ENCODE results near the gene KIRREL1. TPM values are rescaled to one million over a fixed set of nuclear protein-coding genes. Genes with fewer than 3 reads are reported as not detected.

KIRREL1 gene
- polyA plus RNA-seq, 1 donor (not counting 4 experiments of a cell fraction or from before 2014, with no cell fraction given): 19.7 TPM

- peak; percentile 84 for FAIRE-seq
- Histone ChIP-seq H3K27ac (ENCODE audit: control insufficient read depth, insufficient read depth, low read length) (no peak overlapping the region), H3K9ac (ENCODE audit: control insufficient read depth, extremely low read depth, insufficient read depth, low read length) (no peak overlapping the region), H3K4me2 (ENCODE audit: control insufficient read depth, extremely low read depth, insufficient read depth, low read depth, low read length) (peak overlapping the region; percentile 2), H3K9me1 (ENCODE audit: control insufficient read depth, extremely low read depth, insufficient read depth, low read length) (no peaks in the 10 kb centered on the region), H3K36me3 (ENCODE audit: control insufficient read depth in 2 of 2, extremely low read depth in 1 of 2, insufficient read depth in 2 of 2, low read length in 2 of 2) (peaks cover 10 to 11% of the 10 kb centered on the region in 2 experiments), H4K20me1 (ENCODE audit: control insufficient read depth, extremely low read depth, insufficient read depth, low read length) (no peaks in the 10 kb centered on the region), H3K4me1 (ENCODE audit: control insufficient read depth, extremely low read depth, insufficient read depth, low read length) (peaks cover 57% of the 10 kb centered on the region), H3K9me3 (ENCODE audit: control insufficient read depth, low read depth, low read length) (no peaks in the 10 kb centered on the region), H2AFZ (ENCODE audit: control insufficient read depth, low read length) (no peak overlapping the region), H3K79me2 (ENCODE audit: control insufficient read depth, insufficient read depth, low read length) (peaks cover 98% of the 10 kb centered on the region), H3K27me3 (ENCODE audit: control insufficient read depth, extremely low read depth, insufficient read depth, low read length) (no peaks in the 10 kb centered on the region), H3K4me3 (ENCODE audit: control insufficient read depth in 2 of 3, extremely low read depth in 1 of 3, insufficient read depth in 2 of 3, low read depth in 1 of 3, low read length in 3 of 3) (no peak overlapping the region)
- dilution Hi-C loops (cut with MboI; ENCODE audit: extremely low pct_ligation_motif_present, low sequenced_read_pairs): no loop called here
- no peak for DNase-seq (ENCODE audit: low read depth, low spot score)
- TF ChIP-seq EZH2 (IDR thresholded peaks at IDR 0.05; ENCODE audit: low read length): no peak
- TF ChIP-seq, protein P1, sequence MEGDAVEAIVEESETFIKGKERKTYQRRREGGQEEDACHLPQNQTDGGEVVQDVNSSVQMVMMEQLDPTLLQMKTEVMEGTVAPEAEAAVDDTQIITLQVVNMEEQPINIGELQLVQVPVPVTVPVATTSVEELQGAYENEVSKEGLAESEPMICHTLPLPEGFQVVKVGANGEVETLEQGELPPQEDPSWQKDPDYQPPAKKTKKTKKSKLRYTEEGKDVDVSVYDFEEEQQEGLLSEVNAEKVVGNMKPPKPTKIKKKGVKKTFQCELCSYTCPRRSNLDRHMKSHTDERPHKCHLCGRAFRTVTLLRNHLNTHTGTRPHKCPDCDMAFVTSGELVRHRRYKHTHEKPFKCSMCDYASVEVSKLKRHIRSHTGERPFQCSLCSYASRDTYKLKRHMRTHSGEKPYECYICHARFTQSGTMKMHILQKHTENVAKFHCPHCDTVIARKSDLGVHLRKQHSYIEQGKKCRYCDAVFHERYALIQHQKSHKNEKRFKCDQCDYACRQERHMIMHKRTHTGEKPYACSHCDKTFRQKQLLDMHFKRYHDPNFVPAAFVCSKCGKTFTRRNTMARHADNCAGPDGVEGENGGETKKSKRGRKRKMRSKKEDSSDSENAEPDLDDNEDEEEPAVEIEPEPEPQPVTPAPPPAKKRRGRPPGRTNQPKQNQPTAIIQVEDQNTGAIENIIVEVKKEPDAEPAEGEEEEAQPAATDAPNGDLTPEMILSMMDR (optimal IDR thresholded peaks at IDR 0.05 in 1 of 3, IDR thresholded peaks at IDR 0.05 in 1 of 3, conservative IDR thresholded peaks at IDR 0.05 in 1 of 3; ENCODE audit: extremely low read depth in 1 of 3, insufficient read depth in 2 of 3, low read length in 3 of 3): no peak
These were observed 8.7 kb downstream of the KIRREL1 start for GRCh38 chr1:158002022-158002630.

DNA sequence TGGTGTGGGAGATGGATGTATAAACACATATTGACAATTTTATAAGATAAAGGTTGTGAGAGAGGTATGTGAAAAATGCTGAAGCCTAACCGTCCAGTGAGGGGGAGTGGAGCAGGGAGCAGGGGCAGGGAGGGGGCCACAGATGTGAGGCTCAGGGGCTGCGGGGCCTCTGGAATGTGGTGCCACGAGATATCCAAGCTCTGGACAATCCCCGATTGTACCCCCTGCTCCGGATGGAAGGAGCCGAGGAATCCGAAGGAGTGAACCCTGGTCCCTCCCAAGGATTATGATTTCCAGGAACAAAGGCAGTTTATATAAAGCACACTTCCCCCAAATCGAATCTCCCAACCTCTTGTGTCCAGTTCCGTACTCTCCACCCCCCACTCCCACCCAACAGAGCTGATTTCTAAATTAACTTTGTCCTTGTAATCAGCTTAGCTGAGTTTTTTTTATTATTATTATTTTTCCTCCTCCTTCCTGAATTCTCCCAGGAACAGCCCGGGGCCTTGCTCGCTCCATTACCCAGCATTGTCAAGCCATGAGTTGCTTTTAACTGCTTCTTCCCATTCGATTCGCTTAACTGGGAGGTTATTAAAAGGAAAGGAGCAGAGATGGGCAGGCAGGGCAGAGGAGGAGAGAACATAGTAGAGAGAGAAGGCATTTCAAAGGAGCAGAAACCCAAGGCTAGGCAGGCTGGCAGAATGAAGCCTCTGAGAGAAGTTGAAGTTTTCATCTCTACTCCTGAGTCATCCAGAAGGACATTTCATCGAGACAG is 9.4 kb downstream of the KIRREL1 start:
- Histone ChIP-seq H3K4me3 (ENCODE audit: control insufficient read depth in 2 of 3, extremely low read depth in 1 of 3, insufficient read depth in 2 of 3, low read depth in 1 of 3, low read length in 3 of 3) (no peak overlapping the region), H3K79me2 (ENCODE audit: control insufficient read depth, insufficient read depth, low read length) (peaks cover 98% of the 10 kb centered on the region), H3K9me3 (ENCODE audit: control insufficient read depth, low read depth, low read length) (no peaks in the 10 kb centered on the region), H3K9me1 (ENCODE audit: control insufficient read depth, extremely low read depth, insufficient read depth, low read length) (no peaks in the 10 kb centered on the region), H2AFZ (ENCODE audit: control insufficient read depth, low read length) (no peak overlapping the region), H3K9ac (ENCODE audit: control insufficient read depth, extremely low read depth, insufficient read depth, low read length) (no peak overlapping the region), H3K4me2 (ENCODE audit: control insufficient read depth, extremely low read depth, insufficient read depth, low read depth, low read length) (peak overlapping the region; percentile 49), H3K27ac (ENCODE audit: control insufficient read depth, insufficient read depth, low read length) (peak overlapping the region; percentile 16), H3K36me3 (ENCODE audit: control insufficient read depth in 2 of 2, extremely low read depth in 1 of 2, insufficient read depth in 2 of 2, low read length in 2 of 2) (peaks cover 10 to 11% of the 10 kb centered on the region in 2 experiments), H3K27me3 (ENCODE audit: control insufficient read depth, extremely low read depth, insufficient read depth, low read length) (no peaks in the 10 kb centered on the region), H3K4me1 (ENCODE audit: control insufficient read depth, extremely low read depth, insufficient read depth, low read length) (peaks cover 62% of the 10 kb centered on the region), H4K20me1 (ENCODE audit: control insufficient read depth, extremely low read depth, insufficient read depth, low read length) (no peaks in the 10 kb centered on the region)
- TF ChIP-seq, protein P1 (optimal IDR thresholded peaks at IDR 0.05 in 1 of 3, IDR thresholded peaks at IDR 0.05 in 1 of 3, conservative IDR thresholded peaks at IDR 0.05 in 1 of 3; ENCODE audit: extremely low read depth in 1 of 3, insufficient read depth in 2 of 3, low read length in 3 of 3): no peak
- no peak for TF ChIP-seq EZH2 (IDR thresholded peaks at IDR 0.05; ENCODE audit: low read length)
- dilution Hi-C loops (cut with MboI; ENCODE audit: extremely low pct_ligation_motif_present, low sequenced_read_pairs): no loop called here
- FAIRE-seq: peak; percentile 74
- no peak for DNase-seq (ENCODE audit: low read depth, low spot score)

Data from keratinocyte (primary cell).